GM21825 (cell line): ENCODE results near the gene TFAM.

ENCODE experiments used
- ATAC-seq: cut with Tn5 transposase; IDR thresholded peaks from one replicate; pipeline ENCODE4 v1.9.1; 2021; ENCODE audit warnings: mild to moderate bottlenecking, moderate library complexity; ENCODE audit not compliant: unreplicated experiment

Gene TFAM

GRCh38 chr10:58384999-58385783, at the start of gene TFAM:
TFAM (plus strand) TSS chr10:58385410; CDS start chr10:58385548, 138 bp downstream.
- peak; percentile 91 for ATAC-seq

- ATAC-seq = no peak
These were observed 49.0 kb upstream of the TFAM start for GRCh38 chr10:58336242-58336641.

GRCh38 chr10:58341422-58341821, 43.8 kb upstream of the TFAM start:
- ATAC-seq = no peak

- no peak for ATAC-seq
These were observed 43.3 kb upstream of the TFAM start for GRCh38 chr10:58341947-58342346.

GRCh38 chr10:58347967-58348366, 37.2 kb upstream of the TFAM start:
- ATAC-seq = no peak

- ATAC-seq = no peak
These were observed 36.6 kb upstream of the TFAM start for GRCh38 chr10:58348571-58349033.

- no peak for ATAC-seq
These were observed 35.2 kb upstream of the TFAM start for GRCh38 chr10:58350023-58350422.

- no peak for ATAC-seq
These were observed 34.4 kb upstream of the TFAM start for GRCh38 chr10:58350619-58351323.

- ATAC-seq = no peak
These were observed 33.3 kb upstream of the TFAM start for GRCh38 chr10:58351616-58352578.

- ATAC-seq = no peak
These were observed 32.1 kb upstream of the TFAM start for GRCh38 chr10:58352956-58353610.

GRCh38 chr10:58356756-58357155, 28.5 kb upstream of the TFAM start:
- ATAC-seq = no peak

GRCh38 chr10:58358314-58358933, 26.8 kb upstream of the TFAM start:
- no peak for ATAC-seq

- ATAC-seq = no peak
These were observed 26.3 kb upstream of the TFAM start for GRCh38 chr10:58358947-58359346.

- ATAC-seq = no peak
These were observed 25.7 kb upstream of the TFAM start for GRCh38 chr10:58359541-58359940.

- ATAC-seq = no peak
These were observed 24.7 kb upstream of the TFAM start for GRCh38 chr10:58360412-58361004.

- ATAC-seq = no peak
These were observed 23.9 kb upstream of the TFAM start for GRCh38 chr10:58361353-58361752.

- no peak for ATAC-seq
These were observed 23.0 kb upstream of the TFAM start for GRCh38 chr10:58362027-58362789.

- no peak for ATAC-seq
These were observed 18.1 kb upstream of the TFAM start for GRCh38 chr10:58367069-58367468.

GRCh38 chr10:58371473-58371872, 13.7 kb upstream of the TFAM start:
- no peak for ATAC-seq
